Measurements from ENCODE around the gene BAG5.
A peak's percentile ranks its signal among the peaks of the same experiment; 100 is the strongest.
"Not testable (repeated sequence)": the region's sequence is repeated elsewhere in the genome, so short reads cannot be mapped to it uniquely, and the experiment has no call there.

BAG5 gene

DNA sequence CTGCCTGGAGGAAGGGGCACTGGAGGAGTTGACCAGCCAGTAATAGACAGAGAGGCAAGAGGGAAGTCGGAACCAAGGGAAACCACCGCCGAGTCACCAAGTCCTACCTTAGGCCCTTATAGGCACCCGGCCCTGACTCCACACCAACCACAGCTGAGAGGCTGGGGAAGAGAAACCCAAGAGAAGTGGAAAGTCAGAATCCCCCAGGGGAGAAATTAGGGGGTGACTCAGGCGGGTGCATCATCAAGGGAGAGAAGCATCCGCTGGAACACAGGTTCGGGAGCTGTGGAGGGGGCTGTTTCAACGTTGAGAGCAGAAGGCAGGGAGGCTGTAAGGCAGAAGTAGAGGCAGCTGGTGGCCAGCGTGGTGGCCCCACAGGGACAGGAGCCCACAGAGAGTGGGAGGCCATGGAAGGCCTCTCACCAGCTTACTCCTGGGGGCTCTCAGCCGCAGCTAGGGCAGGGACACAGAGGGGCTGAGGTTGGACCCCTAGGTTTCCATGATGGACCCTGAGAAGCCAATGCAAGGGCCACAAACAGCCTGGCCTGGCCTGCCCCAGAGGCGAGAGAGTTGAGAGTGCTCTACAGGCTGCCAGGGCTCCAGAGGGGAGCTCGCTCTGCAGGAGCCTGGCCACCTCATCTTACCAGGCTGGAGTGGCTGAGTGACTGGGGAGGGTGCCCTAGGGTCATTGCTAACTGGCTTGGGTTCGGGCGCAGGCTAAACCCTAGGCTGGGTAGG, 34.9 kb downstream of the BAG5 start:
- H3K27ac ChIP-seq (ENCODE audit: low read length) = peak overlapping the region; percentile 84
- H3K4me3 ChIP-seq (ENCODE audit: low read length in 2 of 2) = no peak overlapping the region
- H3K36me3 ChIP-seq (ENCODE audit: control insufficient read depth in 2 of 2, insufficient read depth in 2 of 2, low read length in 2 of 2) = peaks cover 5 to 7% of the 10 kb centered on the region in 2 donors
- no peak overlapping the region for H3K9ac ChIP-seq (ENCODE audit: low read length in 2 of 2)
- H3K9me3 ChIP-seq (ENCODE audit: control insufficient read depth in 2 of 2, low read length in 2 of 2) = no peaks in the 10 kb centered on the region
- H3K4me1 ChIP-seq (ENCODE audit: control insufficient read depth, insufficient read depth, low read length) = peaks cover 69% of the 10 kb centered on the region
- H3K27me3 ChIP-seq (ENCODE audit: control insufficient read depth in 1 of 2, insufficient read depth in 2 of 2, low read length in 2 of 2) = no peaks in the 10 kb centered on the region

DNA sequence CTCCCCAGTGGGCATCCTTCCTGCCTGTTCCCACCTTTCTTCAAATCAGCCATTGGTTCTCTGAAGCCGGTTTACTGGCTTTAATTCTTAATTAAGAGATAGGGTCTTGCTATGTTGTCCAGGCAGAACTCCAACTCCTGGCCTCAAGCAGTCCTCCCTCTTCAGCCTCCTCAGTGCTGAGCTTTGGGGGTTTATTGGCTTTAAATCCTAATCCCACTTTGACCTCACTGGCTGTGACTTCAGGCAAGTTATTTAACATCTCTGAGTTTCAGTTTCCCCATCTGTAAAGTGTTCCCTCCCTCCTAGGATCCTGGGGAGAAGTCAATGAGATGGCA, 35.6 kb downstream of the BAG5 start:
- peaks cover 5 to 7% of the 10 kb centered on the region in 2 donors for H3K36me3 ChIP-seq (ENCODE audit: control insufficient read depth in 2 of 2, insufficient read depth in 2 of 2, low read length in 2 of 2)
- H3K27ac ChIP-seq (ENCODE audit: low read length) = peak overlapping the region; percentile 31
- H3K9ac ChIP-seq (ENCODE audit: low read length in 2 of 2) = no peak overlapping the region
- H3K4me3 ChIP-seq (ENCODE audit: low read length in 2 of 2) = no peak overlapping the region
- H3K4me1 ChIP-seq (ENCODE audit: control insufficient read depth, insufficient read depth, low read length) = peaks cover 62% of the 10 kb centered on the region
- no peaks in the 10 kb centered on the region for H3K27me3 ChIP-seq (ENCODE audit: control insufficient read depth in 1 of 2, insufficient read depth in 2 of 2, low read length in 2 of 2)
- no peaks in the 10 kb centered on the region for H3K9me3 ChIP-seq (ENCODE audit: control insufficient read depth in 2 of 2, low read length in 2 of 2)

DNA sequence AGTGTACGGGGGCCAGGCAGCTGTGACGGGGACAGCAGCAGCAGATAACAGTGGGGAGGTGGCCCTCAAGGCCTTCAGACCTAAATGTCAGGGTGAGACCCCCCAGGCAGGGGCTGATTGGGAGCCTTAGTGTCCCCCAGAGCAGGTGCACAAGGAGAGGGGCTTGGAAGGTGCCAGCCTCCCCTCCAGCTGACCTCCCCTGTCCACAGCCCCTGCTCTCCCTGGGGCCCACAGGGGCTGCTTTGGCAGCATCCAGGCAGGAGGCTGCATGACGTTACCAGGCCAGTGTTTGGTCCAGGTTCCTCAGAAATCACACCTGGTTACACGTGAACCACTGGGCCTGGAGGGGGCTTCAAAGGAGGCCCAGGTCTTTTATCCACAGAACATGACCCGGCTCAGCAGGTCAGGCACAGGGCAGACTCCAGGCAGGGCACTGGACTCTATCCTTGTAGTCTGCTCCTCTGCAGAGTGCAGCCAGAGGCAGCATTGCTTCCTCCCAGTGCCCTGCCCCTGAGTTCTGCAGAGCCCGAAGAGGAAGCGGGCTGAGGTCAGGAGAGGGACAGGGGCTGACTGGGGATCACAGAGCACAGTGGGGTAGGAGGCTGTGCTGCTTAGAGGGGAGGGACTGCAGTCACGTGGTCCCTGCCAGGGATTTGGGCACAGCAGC, 36.1 kb downstream of the BAG5 start:
- Histone ChIP-seq H3K27ac (ENCODE audit: low read length) (no peak overlapping the region), H3K36me3 (ENCODE audit: control insufficient read depth in 2 of 2, insufficient read depth in 2 of 2, low read length in 2 of 2) (peaks cover 5 to 7% of the 10 kb centered on the region in 2 donors), H3K4me1 (ENCODE audit: control insufficient read depth, insufficient read depth, low read length) (peaks cover 57% of the 10 kb centered on the region), H3K4me3 (ENCODE audit: low read length in 2 of 2) (no peak overlapping the region), H3K9me3 (ENCODE audit: control insufficient read depth in 2 of 2, low read length in 2 of 2) (no peaks in the 10 kb centered on the region), H3K27me3 (ENCODE audit: control insufficient read depth in 1 of 2, insufficient read depth in 2 of 2, low read length in 2 of 2) (no peaks in the 10 kb centered on the region), H3K9ac (ENCODE audit: low read length in 2 of 2) (no peak overlapping the region)

DNA sequence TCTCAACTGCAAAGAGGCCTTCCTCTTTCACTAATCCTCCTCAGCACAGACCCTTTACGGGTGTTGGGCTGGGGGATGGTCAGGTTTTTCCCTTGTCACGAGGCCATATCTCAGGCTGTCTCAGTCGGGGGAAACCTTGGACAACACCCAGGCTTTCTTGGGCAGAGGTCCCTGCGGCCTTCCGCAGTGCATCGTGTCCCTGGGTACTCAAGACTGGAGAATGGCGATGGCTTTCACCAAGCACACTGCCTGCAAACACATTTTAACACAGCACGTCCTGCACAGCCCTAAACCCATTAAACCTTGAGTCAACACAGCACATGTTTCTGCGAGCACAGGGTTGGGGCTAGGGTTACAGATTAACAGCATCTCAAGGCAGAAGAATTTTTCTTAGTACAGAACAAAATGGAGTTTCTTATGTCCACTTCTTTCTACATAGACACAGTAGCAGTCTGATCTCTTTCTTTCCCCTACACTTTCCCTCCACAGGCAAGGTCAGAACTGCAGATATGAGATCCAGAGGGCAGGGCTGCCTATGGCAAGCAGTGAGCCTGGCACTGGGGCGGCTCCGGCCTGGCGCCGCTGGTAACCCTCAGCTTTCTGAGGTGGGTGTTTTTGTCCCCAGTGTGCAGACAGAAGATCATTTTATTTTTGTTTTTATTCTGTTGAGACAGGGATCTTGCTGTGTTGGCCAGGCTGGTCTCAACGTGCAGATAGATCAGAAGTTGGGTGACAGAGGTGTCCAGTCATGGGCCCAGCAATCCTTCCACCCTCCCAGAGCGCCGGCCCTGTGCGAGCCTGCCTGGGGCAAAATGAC, 36.8 kb downstream of the BAG5 start:
- H3K9ac ChIP-seq (ENCODE audit: low read length in 2 of 2); H3K27me3 ChIP-seq (ENCODE audit: control insufficient read depth in 1 of 2, insufficient read depth in 2 of 2, low read length in 2 of 2); H3K36me3 ChIP-seq (ENCODE audit: control insufficient read depth in 2 of 2, insufficient read depth in 2 of 2, low read length in 2 of 2); H3K9me3 ChIP-seq (ENCODE audit: control insufficient read depth in 2 of 2, low read length in 2 of 2); H3K27ac ChIP-seq (ENCODE audit: low read length); H3K4me3 ChIP-seq (ENCODE audit: low read length in 2 of 2): not testable (repeated sequence)
- H3K4me1 ChIP-seq (ENCODE audit: control insufficient read depth, insufficient read depth, low read length) = peaks cover 52% of the 10 kb centered on the region

DNA sequence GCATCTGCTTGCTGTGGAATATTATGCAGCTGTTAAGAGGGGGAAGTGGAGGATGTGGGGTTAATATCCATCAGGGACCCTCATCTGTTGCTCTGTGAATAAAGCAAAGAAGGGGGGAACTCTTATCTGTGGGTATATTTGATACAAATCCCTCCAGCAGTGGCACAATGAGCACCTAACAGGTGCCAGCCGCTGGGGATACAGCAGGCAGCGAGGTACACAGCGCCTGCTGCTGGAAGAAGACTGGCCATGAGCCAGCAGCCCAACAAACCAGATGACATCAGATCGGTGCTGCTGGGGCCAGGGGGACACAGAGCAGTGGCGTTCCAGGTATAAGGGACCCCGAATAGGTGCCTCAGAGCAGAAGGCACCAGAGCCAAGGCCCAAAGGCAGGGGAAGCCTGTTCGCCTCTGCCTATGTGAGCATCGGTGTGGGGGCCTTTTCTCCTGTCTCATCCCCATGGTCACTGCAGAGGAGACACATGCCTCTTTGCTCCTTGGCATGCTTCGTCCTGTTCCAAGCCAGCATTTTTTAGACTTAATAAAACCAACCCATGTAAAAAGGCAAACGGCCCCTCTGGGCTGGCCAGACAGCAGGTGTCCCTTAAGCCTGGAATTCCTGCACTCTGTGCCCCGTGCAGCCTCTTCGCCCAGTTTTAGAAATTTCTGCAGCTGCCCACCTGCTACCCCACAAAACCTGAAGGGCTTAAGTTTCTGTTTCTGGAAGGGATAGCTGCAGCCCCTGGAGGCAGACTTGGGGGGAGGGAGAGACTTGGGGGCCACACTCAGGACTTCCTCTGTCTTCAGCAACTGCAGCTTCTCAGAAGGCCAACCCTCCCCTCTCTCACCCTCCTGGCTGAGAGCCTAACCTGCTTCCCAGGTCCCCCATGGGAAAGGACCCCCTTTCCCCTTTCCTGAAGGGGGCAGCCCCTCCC, 38.2 kb downstream of the BAG5 start:
- Histone ChIP-seq H3K9me3 (ENCODE audit: control insufficient read depth in 2 of 2, low read length in 2 of 2) (no peaks in the 10 kb centered on the region), H3K36me3 (ENCODE audit: control insufficient read depth in 2 of 2, insufficient read depth in 2 of 2, low read length in 2 of 2) (peaks cover 6 to 10% of the 10 kb centered on the region in 2 donors), H3K9ac (ENCODE audit: low read length in 2 of 2) (no peak overlapping the region), H3K4me1 (ENCODE audit: control insufficient read depth, insufficient read depth, low read length) (peaks cover 52% of the 10 kb centered on the region), H3K27me3 (ENCODE audit: control insufficient read depth in 1 of 2, insufficient read depth in 2 of 2, low read length in 2 of 2) (no peaks in the 10 kb centered on the region), H3K27ac (ENCODE audit: low read length) (no peak overlapping the region), H3K4me3 (ENCODE audit: low read length in 2 of 2) (no peak overlapping the region)

DNA sequence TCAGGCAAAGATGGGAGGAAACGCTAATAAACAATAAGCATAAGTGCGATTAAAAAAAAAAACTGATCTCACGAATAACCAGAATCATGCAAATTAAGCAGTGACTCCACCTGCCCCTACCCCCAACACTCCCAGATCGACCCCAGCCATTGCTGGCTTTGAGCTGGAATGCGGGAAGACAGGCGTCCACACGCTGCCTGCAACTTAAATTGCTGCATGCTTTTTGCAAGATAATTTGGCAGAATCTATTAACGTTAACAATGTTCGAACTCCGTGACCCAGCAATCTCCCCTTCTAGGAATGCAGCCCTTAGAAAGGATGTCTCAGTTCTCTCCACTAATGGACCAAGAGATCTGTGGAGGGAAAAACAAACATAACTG, 38.9 kb downstream of the BAG5 start:
- no peak overlapping the region for H3K4me3 ChIP-seq (ENCODE audit: low read length in 2 of 2)
- no peak overlapping the region for H3K27ac ChIP-seq (ENCODE audit: low read length)
- H3K36me3 ChIP-seq (ENCODE audit: control insufficient read depth in 2 of 2, insufficient read depth in 2 of 2, low read length in 2 of 2) = peaks cover 6 to 11% of the 10 kb centered on the region in 2 donors
- H3K9me3 ChIP-seq (ENCODE audit: control insufficient read depth in 2 of 2, low read length in 2 of 2) = no peaks in the 10 kb centered on the region
- no peak overlapping the region for H3K9ac ChIP-seq (ENCODE audit: low read length in 2 of 2)
- peaks cover 55% of the 10 kb centered on the region for H3K4me1 ChIP-seq (ENCODE audit: control insufficient read depth, insufficient read depth, low read length)
- no peaks in the 10 kb centered on the region for H3K27me3 ChIP-seq (ENCODE audit: control insufficient read depth in 1 of 2, insufficient read depth in 2 of 2, low read length in 2 of 2)

DNA sequence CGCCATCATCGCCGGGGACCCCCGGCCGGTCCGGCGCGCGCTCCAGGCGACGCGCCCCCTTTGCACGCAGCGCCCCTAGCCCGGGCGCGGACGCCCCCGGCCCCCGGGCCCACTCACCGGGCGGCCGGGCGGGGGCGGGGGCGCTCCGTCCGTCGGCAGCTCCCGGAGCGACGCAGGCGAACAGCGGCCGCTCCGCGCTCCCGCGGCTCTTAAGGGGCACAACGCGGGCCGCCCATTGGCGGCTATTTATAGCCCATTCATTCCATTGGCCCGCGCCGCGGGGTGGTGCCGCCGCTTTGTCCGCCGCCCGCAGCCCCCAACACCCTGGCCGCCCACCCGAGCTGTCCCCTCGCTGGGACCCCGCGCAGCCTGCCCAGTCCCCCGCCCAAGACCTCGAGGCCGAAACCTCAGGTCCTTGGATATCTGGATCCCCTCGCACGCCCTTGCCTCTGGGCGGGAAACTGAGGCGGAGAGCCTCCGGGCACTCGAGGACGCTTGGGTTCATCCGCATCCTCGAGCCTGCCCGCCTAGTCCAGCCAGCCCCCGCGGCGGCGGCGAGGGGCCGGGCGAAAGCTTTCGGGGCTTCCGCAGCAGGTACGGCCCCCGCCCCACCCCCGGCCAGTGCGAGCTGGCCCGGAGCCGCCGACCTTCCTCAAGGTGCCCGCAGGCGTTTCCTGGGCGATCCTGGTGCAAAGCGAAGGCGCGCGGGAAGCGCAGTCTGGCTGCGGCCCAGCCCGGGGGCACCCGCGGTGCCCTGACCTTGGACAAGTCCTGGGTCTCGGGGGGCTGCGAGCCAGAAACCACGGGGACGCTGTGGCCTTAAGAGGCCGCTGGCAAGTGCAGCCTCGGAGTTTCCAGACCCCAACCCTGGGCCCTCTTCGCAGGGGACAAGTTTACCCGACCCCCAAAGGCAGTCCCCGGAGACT, 39.5 kb downstream of the BAG5 start, which contains the start of gene CKB:
Gene CKB (minus strand): TSS at position 182 of the 926 bp plus-strand sequence. CDS start 337 bp downstream, outside the sequence.
- no peaks in the 10 kb centered on the region for H3K27me3 ChIP-seq (ENCODE audit: control insufficient read depth in 1 of 2, insufficient read depth in 2 of 2, low read length in 2 of 2)
- peak within 1 kb of the TSS; percentile 69 to 80 for H3K9ac ChIP-seq (ENCODE audit: low read length in 2 of 2)
- H3K36me3 ChIP-seq (ENCODE audit: control insufficient read depth in 2 of 2, insufficient read depth in 2 of 2, low read length in 2 of 2) = peaks cover 6 to 11% of the 10 kb centered on the region in 2 donors
- H3K27ac ChIP-seq (ENCODE audit: low read length) = peak within 1 kb of the TSS; percentile 88
- H3K9me3 ChIP-seq (ENCODE audit: control insufficient read depth in 2 of 2, low read length in 2 of 2) = no peaks in the 10 kb centered on the region
- peaks cover 55% of the 10 kb centered on the region for H3K4me1 ChIP-seq (ENCODE audit: control insufficient read depth, insufficient read depth, low read length)
- H3K4me3 ChIP-seq (ENCODE audit: low read length in 2 of 2) = peak within 1 kb of the TSS; percentile 87 to 92

DNA sequence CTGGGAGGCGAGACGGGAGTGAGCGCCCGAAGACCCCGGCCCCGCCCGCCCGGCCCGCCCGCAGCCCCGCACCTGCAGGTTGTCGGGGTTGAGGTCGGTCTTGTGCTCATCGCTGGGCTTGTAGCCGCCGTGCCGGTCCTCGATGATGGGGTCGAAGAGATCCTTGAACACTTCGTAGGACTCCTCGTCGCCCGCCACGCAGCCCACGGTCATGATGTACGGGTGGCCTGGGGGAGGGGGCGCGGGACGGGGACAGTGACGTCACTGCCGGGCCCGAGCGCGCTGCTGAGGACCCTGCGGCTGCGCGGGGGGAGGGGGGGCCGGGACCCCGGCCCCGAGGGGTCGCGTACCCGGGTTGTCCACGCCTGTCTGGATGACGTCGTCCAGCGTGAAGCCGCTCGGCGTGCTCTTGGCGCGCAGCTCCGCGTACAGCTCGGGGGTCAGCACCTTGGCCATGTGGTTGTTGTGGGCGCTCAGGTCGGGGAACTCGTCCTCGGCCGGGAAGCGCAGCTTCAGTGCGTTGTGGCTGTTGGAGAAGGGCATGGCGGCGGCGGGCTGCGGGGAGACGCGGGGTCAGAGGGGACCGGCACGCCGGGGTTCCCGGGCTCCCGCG, 40.4 kb downstream of the BAG5 start:
- Histone ChIP-seq H3K27ac (ENCODE audit: low read length) (peak overlapping the region; percentile 88), H3K9ac (ENCODE audit: low read length in 2 of 2) (peak overlapping the region; percentile 69 to 80), H3K4me1 (ENCODE audit: control insufficient read depth, insufficient read depth, low read length) (peaks cover 53% of the 10 kb centered on the region)

DNA sequence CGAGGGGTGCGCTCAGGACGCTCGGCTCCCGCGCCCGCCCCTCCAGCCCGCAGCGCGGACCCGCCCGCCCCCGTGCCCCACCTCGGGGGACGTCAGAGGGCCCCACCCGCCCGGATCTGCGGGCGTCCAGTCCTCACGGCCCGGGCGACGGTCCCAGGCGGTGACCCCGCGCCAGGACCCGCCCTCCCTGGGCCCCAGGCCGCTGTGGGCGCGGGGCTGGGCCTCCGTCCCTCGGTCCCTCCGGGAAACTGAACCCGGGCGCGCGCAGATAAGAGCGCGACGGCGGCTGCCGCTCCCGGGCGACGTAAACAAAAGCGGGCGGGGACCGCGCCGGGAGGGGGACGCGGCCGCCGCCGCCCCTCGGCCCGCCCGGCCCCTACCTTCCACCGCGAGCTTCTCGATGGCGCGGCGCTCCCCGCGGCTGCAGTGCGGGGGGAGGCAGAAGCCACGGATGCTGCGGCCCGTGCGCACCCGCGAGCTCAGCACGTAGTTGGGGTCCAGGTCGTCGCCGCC, 41.0 kb downstream of the BAG5 start:
- H3K9me3 ChIP-seq (ENCODE audit: control insufficient read depth in 2 of 2, low read length in 2 of 2) = no peaks in the 10 kb centered on the region
- H3K4me1 ChIP-seq (ENCODE audit: control insufficient read depth, insufficient read depth, low read length) = peaks cover 50% of the 10 kb centered on the region
- peak overlapping the region; percentile 64 to 68 for H3K9ac ChIP-seq (ENCODE audit: low read length in 2 of 2)
- peak overlapping the region; percentile 63 to 92 for H3K4me3 ChIP-seq (ENCODE audit: low read length in 2 of 2)
- peak overlapping the region; percentile 88 for H3K27ac ChIP-seq (ENCODE audit: low read length)
- H3K36me3 ChIP-seq (ENCODE audit: control insufficient read depth in 2 of 2, insufficient read depth in 2 of 2, low read length in 2 of 2) = peaks cover 6 to 11% of the 10 kb centered on the region in 2 donors
- no peaks in the 10 kb centered on the region for H3K27me3 ChIP-seq (ENCODE audit: control insufficient read depth in 1 of 2, insufficient read depth in 2 of 2, low read length in 2 of 2)

More for the DNA sequence above, 40.4 kb downstream of the BAG5 start:
- Histone ChIP-seq H3K27me3 (ENCODE audit: control insufficient read depth in 1 of 2, insufficient read depth in 2 of 2, low read length in 2 of 2) (no peaks in the 10 kb centered on the region), H3K36me3 (ENCODE audit: control insufficient read depth in 2 of 2, insufficient read depth in 2 of 2, low read length in 2 of 2) (peaks cover 6 to 11% of the 10 kb centered on the region in 2 donors), H3K9me3 (ENCODE audit: control insufficient read depth in 2 of 2, low read length in 2 of 2) (no peaks in the 10 kb centered on the region), H3K4me3 (ENCODE audit: low read length in 2 of 2) (peak overlapping the region; percentile 87 to 92)
